Activated CD8-positive, alpha-beta T cell treated with anti-CD3 and anti-CD28 coated beads for 36 hours (primary cell): Measurements from ENCODE around the gene IFNGR1. TPM values are rescaled to one million over a fixed set of nuclear protein-coding genes. Genes with fewer than 3 reads are reported as not detected.
A peak's percentile ranks its signal among the peaks of the same experiment; 100 is the strongest.

ENCODE experiments used
- ATAC-seq: fragments of 200-7000 bp; cut with Tn5 transposase; one replicate; pipeline ENCODE4 v1.10.0; 2021; ENCODE audit warnings: mild to moderate bottlenecking, moderate library complexity
- CTCF ChIA-PET: fragments of 350-600 bp; sonication (Branson Sonifier 250); formaldehyde crosslinking; loops from one replicate; lab custom pipeline; 2021; ENCODE audit warnings: antibody characterized with exemption; lab: Charles Lee
- POLR2A ChIA-PET: fragments of 350-600 bp; sonication (Branson Sonifier 250); formaldehyde crosslinking; loops from one replicate; lab custom pipeline; 2021; ENCODE audit warnings: antibody characterized with exemption; lab: Charles Lee
- DNase-seq: peaks from one replicate; pipeline ENCODE4 v3.0.0-alpha.2; 2020
- H3K27ac Mint-ChIP-seq: one replicate; pipeline ENCODE4 v1.8.0; 2021; ENCODE audit warnings: mild to moderate bottlenecking, mixed read lengths
- H3K27me3 Mint-ChIP-seq: one replicate; pipeline ENCODE4 v1.8.0; 2021; ENCODE audit warnings: mixed read lengths
- H3K36me3 Mint-ChIP-seq: one replicate; pipeline ENCODE4 v1.8.0; 2021; ENCODE audit warnings: low read depth, mixed read lengths
- H3K4me1 Mint-ChIP-seq: one replicate; pipeline ENCODE4 v1.8.0; 2021; ENCODE audit warnings: low read depth, mixed read lengths
- H3K4me3 Mint-ChIP-seq: one replicate; pipeline ENCODE4 v1.8.0; 2021; ENCODE audit warnings: mild to moderate bottlenecking, moderate library complexity, mixed read lengths
- H3K9me3 Mint-ChIP-seq: one replicate; pipeline ENCODE4 v1.8.0; 2021; ENCODE audit warnings: mixed read lengths
- CTCF ChIP-seq: fragments of 200-600 bp; IDR thresholded peaks from one replicate; pipeline ENCODE4 v1.8.0; 2022; ENCODE audit warnings: antibody characterized with exemption, mild to moderate bottlenecking
- intact Hi-C: fragments of 100-400 bp; cut with micrococcal nuclease; formaldehyde crosslinking; loops from one replicate; pipeline ENCODE4 v1.10.0; 2022
- total RNA-seq, 2 experiments: library from RNA; stranded (reverse); gene quantifications; one replicate each; pipeline ENCODE4 v1.2.3, GENCODE V29; 2021

IFNGR1 gene
- total RNA-seq, 2 experiments from 2014 or later, result 25.6 to 26.8 TPM

DNA sequence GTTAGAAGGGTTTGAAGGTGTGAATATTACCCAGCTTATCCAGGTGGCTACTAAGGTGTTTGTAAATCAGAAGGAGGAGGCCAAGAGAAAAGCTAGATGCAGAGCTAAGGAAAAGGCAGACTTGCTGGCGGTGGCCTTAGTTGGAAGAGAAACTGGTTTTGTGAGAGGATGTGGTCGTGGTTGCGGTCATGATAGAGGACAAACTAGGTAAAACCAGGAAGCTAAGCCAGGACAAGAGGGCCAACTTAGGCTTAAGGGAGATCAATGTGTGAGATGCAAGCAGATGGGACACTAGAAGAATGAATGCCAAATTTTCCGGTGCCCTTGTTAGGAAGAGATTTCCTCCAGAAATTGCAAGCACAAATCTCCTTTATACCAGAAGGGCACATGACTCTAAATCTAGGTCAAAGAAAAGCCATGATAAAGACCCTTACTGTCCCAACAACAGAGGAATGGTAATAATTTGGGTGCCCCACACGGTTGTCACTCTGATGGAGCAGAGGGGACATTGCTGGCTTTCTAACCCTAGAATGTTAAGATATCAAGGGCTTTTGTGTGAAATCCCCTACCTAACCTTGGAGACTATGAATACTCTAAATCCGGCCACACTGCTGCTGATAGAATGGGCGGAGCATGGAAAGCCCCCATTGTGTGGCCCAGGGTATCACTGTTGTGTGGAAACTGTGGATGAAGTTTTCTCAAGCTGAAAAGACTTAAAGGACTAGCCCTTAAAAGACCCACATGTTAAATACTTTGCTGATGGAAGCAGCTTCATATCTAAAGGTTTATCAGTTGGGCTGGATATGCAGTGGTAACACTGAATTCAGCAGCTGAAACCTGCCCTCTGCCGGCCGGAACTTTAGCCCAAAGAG is 53.6 kb downstream of the IFNGR1 start:
- ChIA-PET CTCF (interaction anchor here (1.3 to 2.9 kb wide), 4 partner anchors 11 to 149 kb away, joined by 3 to 28 read pairs (median 4); no protein-coding TSS in a partner anchor), POLR2A (no interaction called here)
- Mint-ChIP-seq H3K36me3 (peaks cover 5% of the 10 kb centered on the region), H3K9me3 (peaks cover 15% of the 10 kb centered on the region), H3K4me1 (peaks cover 21% of the 10 kb centered on the region), H3K27ac (no peak overlapping the region), H3K27me3 (peaks cover 16% of the 10 kb centered on the region), H3K4me3 (no peak overlapping the region)
- TF ChIP-seq CTCF, result no peak
- intact Hi-C loops, result no loop called here
- DNase-seq (peak; percentile 67), ATAC-seq (peak; percentile 60)

DNA sequence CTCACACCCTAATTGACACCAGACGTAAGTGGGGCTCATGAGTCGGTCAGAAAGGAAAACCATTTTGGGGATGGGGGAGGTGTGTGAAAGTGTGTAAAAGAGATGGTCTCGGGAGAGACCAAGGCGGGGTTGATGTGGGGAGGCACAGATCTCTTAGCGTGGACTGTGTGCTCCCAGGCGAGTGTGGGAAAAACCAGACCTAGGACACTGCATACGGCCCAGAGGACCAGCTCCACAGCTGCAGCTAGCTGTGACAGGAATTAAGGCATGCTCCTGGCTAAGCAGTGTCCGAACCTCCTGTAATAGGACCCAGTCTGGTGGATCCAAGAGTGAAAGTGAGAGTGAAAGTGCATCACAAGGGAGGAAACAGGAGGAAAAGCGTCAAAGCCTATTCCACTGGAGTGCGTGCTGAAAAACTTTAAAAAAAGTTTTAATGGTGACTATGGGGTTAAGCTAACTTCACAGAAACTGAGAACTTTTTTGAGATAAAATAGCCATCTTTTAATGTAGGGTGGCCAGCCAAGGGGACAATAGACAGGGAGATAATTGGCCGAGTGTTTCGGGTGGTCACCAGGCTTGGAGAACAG is 55.4 kb downstream of the IFNGR1 start:
- ATAC-seq, result no peak
- no peak overlapping the region for H3K4me3 Mint-ChIP-seq
- peaks cover 15% of the 10 kb centered on the region for H3K9me3 Mint-ChIP-seq
- POLR2A ChIA-PET, result no interaction called here
- peaks cover 21% of the 10 kb centered on the region for H3K4me1 Mint-ChIP-seq
- no peak for TF ChIP-seq CTCF
- no peak overlapping the region for H3K27ac Mint-ChIP-seq
- CTCF ChIA-PET, result no interaction called here
- no peak for DNase-seq
- intact Hi-C loops, result no loop called here
- peaks cover 18% of the 10 kb centered on the region for H3K27me3 Mint-ChIP-seq
- peaks cover 5% of the 10 kb centered on the region for H3K36me3 Mint-ChIP-seq

GRCh38 chr6:137162692-137163306 is 56.4 kb downstream of the IFNGR1 start:
- H3K36me3 Mint-ChIP-seq, result peaks cover 5% of the 10 kb centered on the region
- POLR2A ChIA-PET, result no interaction called here
- peaks cover 25% of the 10 kb centered on the region for H3K27me3 Mint-ChIP-seq
- ATAC-seq (no peak), DNase-seq (no peak)
- H3K27ac Mint-ChIP-seq, result no peak overlapping the region
- peaks cover 15% of the 10 kb centered on the region for H3K9me3 Mint-ChIP-seq
- CTCF ChIA-PET, result no interaction called here
- peaks cover 17% of the 10 kb centered on the region for H3K4me1 Mint-ChIP-seq
- H3K4me3 Mint-ChIP-seq, result no peak overlapping the region
- no peak for TF ChIP-seq CTCF
- intact Hi-C loops, result no loop called here

GRCh38 chr6:137161949-137162348 is 57.2 kb downstream of the IFNGR1 start:
- peaks cover 15% of the 10 kb centered on the region for H3K9me3 Mint-ChIP-seq
- ChIA-PET POLR2A (interaction anchor here (1.2 kb wide), 1 partner anchor 14 kb away, joined by 3 read pairs; no protein-coding TSS in a partner anchor), CTCF (interaction anchor here (0.9 kb wide), 1 partner anchor 10 kb away, joined by 3 read pairs; no protein-coding TSS in a partner anchor)
- H3K4me1 Mint-ChIP-seq, result peaks cover 17% of the 10 kb centered on the region
- DNase-seq, result no peak
- H3K27me3 Mint-ChIP-seq, result peaks cover 29% of the 10 kb centered on the region
- no peak overlapping the region for H3K27ac Mint-ChIP-seq
- H3K4me3 Mint-ChIP-seq, result no peak overlapping the region
- no peak for TF ChIP-seq CTCF
- intact Hi-C loops, result no loop called here
- H3K36me3 Mint-ChIP-seq, result peaks cover 5% of the 10 kb centered on the region
- no peak for ATAC-seq
